GM21529 (cell line): ENCODE data around the gene IGFALS.

Experiments
- ATAC-seq: cut with Tn5 transposase; IDR thresholded peaks from one replicate; pipeline ENCODE4 v1.9.1; 2021; ENCODE audit not compliant: unreplicated experiment

IGFALS gene

DNA sequence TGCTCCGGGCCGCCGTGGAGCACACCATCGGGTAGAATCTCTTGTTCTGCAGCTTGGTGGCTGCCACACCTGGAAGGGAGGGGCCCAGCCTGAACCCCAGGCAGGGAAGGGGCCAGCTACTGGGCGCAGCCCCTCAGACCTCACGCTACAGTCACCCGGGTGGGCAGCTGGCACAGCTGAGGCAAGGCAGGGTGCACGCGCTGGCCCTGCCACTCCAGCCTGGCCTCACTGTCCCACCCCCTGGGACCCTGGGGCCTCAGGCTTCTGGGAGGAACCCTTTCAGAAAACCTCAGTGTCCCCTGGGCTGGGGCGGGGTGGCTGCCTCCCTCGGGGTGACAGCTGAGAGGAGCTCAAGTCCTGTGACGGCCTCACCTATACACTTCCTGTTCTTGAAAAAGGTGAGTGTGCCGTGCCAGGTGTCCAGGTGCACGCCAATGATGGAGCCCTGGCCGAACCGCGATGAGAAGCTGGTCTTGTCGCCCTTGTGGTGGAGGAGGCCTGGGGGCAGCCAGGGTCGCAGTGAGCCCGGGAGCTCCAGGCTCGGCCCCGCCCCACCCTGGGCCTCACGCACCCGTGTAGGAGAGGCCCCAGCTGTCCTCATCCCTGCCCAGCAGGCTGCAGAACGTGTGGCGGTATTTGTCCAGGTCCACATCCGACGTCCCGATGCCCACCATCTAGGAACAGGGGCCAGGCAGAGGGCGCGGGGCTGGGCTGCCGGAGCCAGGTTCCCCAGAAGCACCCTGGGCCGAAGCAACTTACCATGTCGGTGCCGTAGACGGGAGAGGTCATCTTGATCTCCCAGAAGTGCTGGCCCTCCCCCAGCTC is 15.9 kb downstream of the IGFALS start:
- no peak for ATAC-seq

DNA sequence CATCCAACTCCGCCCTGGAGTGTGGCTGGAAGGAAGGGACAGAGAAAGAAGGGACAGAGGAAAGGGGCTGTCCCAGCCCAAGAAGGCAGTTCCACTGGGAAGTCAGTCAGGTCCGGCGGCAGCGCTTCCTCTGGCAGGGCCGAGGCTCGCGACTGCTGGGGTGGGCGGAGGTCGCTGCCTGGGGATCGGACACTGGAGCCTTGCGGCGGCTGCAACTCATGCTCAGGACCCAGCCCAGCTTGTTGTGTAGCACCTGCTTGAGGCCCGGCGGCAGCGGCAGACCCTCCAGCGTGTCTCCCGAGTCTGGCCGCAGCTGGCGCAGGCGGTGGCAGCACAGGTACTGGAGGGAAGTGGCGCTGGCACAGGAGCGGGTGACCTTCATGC is 16.5 kb downstream of the IGFALS start:
- ATAC-seq: no peak

DNA sequence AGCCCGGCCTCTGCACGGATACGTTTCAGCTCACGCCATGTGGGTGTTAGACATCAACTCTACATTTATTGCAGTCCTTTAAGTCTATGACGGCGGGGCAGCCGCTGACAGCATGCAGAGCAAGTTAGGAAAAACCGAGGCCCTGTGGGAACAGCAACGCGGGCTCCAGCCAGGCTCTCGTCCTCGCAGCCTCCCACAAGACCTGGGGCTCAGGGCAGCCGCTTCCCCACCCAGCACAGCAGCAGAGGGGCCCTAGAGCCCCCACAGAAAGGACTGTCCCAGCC is 16.9 kb downstream of the IGFALS start:
- ATAC-seq: no peak

DNA sequence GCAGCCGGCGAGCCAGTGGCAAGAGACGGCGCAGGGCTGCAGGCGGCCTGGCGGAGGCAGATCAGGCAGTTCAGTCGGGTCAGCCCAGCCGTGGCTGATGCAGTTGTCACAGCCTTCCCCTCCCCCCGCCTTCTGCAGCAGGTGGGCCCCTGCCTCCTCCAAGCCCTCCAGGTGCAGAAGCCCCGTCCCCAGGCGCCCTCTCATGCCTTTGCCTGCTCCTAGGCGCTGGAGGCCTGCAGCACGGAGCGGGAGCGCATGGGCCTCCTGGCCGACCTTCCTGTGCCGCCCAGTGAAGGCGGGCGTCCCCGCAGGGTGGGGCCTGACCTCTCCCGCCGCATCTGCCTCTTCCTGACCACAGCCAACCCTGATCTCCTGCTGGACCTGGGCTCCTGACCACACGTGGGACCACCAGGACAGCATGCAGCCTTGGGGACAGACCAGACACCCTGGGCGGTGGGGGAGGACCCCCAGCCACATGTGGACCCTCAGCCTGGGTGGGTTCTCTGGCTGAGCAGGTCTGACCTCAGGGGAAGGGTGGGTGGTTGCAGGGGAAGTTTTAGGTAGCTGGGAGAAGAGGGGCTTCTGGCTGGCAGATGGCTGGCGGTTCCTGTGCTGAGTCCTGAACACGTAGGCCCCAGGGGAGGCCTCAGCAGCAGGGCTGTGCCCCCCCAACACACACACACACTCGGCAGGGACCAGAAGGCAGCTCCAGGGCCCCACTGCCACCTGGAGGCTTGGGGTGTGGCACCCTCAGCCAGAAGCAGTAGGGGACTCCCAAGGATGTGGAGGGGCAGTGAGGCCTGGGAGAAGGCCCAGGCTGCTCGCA is 17.4 kb downstream of the IGFALS start:
- ATAC-seq: no peak

DNA sequence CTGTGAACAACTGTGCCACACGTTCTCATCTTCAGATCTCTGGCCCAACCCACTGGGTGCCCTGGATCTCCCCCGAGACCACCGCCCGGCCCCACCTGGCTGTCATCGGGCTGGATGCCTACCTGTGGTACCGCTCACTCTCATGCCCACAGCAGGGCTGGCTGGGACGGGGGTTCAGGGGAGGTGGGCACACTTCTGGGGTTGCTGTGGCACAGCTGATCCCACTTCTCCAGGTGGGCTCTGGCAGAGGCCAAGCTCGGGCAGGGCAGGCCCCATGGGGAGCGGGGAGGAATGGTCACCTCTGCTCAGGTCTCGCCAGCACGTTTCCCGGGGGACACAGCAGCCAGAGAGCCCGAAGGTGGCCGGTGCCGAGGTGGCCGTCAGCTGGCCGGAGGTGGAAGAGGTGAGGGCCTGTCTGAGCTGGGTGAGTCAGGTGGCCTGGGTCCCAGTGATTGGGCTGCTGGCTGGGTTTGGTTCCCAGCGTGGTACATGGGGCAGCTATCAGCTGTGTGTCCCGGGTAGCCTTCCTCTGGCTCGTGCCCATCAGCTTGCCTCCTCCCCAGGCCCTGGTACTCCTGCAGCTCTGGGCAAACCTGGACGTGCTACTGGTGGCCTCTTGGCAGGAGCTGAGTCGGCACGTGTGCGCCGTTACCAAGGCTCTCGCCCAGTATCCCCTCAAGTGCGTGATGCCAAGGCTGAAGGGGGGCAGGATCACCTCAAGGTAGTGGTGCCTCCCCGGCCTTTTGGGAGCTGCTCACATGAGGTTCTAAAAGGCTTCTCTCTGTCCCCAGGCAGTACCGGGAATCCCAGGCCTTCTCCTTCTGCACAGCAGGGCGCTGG is 18.3 kb downstream of the IGFALS start:
- ATAC-seq: no peak

DNA sequence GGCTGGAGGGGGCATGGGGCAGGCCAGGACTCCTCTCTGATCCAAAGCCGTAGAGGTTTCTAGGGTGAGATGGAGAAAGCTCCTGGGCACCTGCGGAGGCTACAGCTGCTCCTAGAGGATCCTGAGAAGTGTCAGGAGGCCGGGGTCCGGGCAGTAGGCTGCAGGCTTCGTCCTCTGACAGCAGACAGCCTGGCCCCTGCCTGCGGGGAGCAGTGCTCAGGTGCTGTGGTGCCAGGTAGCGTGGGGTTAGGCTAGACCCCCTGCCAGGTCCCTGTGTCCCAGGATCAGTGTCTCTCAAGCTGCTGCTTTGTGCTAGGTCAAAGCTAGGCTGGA is 19.1 kb downstream of the IGFALS start:
- no peak for ATAC-seq

DNA sequence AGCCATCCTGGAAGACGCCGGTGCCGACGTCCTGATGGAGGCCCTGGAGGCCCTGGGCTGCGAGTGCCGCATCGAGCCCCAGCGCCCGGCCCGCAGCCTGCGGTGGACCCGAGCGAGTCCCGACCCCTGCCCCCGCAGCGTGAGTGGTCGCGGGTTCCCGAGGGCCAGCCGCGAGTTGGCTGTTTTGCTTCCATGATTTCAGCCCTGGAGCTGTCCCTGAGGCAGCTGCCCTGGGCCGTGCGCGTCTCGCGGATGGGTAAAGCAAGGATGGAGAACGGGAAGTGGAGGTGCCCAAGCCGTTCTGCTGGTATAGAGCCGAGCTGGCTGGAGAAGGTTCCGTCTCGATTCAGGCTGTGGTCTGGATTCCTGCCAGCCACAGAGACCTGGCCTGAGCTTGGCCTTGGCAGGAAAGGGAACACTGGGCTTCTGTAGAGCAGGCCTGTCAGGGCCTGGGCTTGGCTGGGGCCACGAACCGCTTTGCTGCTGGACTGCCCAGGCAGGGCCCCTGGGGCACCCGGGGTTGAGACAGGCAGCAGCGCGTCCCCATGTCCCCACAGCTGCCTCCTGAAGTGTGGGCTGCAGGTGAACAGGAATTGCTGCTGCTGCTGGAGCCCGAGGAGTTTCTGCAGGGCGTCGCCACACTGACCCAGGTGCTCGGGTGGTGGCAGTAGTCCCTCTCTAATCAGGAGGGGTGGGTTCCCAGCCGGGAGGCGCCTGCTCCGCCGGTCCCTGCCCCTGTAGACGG is 19.6 kb downstream of the IGFALS start:
- no peak for ATAC-seq

DNA sequence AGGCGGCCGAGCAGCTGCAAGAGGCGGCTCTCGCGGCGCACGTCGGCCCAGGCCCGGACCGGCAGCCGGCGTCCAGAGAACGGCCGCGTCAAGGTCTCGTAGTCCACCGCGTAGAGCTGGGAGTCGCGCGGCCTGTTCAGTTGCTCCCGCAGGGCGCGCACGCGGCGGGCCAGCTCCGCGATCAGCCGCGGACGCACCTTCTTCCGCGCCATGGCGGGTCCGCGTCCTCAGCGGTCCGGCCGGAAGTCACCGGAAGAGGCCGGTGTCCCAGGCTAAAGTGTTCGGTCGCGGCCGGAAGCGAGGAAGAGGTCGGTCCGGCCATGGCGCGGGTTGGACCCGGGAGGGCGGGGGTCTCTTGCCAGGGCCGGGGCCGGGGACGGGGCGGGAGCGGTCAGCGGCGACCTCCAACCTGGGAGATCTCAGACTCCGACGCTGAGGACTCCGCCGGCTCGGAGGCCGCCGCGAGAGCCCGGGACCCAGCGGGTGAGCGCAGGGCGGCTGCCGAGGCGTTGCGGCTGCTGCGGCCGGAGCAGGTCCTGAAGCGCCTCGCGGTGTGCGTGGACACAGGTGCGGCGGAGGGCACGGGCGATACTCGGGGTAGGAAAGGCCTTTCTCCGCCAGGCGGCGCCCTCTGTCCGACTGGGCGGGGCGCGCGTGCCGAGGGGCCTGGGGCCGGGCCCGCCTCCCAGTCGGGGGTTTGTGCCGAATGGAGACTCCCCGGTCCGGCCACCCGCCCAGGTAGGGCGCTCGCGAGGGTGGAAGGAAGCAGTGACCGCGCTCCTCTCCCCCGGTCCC is 20.4 kb downstream of the IGFALS start, which contains the start of gene MRPS34:
MRPS34 (minus strand) TSS at position 227 of the 795 bp plus-strand sequence; CDS start at position 212, 15 bp downstream.
- no peak for ATAC-seq

DNA sequence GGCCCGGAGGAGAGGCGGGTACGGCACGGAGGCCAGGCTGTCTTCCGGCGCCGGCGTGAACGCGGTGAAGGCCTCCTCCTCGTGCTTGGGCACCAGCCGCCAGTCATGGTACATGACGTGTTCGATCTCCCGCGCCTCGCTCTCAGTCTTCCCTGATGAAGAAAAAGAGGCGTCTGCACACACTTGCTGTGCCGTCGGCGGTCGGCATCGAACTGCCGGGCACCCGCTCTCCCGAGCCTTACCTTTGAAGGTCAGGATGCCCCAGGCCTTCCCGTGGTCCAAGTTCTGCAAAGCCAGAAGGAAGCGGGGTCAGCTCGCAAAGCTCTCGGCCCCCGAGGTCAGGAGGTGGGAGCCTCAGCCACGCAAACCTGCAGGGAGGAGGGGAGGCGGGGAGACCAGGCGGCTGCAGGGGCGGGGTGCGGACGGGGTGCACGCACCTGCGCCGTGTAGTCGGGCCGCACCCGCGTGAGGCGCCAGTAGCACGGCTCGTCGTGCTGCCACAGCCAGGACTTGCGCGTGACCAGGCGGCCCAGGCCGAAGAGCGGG is 21.1 kb downstream of the IGFALS start, which contains the start of gene EME2:
EME2 (plus strand) TSS at position 449 of the 546 bp plus-strand sequence. CDS start 418 bp downstream, outside the sequence.
- ATAC-seq: no peak

DNA sequence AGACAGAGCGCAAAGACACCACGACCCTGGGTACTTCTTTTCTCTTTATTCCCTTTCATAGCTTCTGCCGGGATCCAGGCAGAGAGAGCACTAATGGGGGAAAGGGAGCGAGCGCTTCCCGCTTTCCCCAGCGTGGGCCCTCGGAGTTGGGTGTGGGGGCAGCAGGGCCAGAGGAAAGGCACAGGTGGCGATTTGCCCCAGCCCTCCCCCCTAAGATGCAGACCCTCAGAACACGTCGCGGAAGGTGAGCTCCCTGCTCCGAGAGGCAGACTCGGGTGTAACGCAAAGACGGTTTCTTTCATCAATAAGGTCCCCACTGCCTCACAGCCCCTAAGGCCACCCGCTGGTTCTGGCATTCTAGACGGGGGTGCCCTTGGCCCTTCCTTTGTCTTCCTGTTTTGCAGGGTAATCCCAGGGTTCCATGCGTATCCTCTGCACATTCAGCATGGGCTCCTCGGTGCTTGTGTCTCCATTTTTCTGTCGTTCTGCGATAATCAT is 21.6 kb downstream of the IGFALS start:
- ATAC-seq: no peak

DNA sequence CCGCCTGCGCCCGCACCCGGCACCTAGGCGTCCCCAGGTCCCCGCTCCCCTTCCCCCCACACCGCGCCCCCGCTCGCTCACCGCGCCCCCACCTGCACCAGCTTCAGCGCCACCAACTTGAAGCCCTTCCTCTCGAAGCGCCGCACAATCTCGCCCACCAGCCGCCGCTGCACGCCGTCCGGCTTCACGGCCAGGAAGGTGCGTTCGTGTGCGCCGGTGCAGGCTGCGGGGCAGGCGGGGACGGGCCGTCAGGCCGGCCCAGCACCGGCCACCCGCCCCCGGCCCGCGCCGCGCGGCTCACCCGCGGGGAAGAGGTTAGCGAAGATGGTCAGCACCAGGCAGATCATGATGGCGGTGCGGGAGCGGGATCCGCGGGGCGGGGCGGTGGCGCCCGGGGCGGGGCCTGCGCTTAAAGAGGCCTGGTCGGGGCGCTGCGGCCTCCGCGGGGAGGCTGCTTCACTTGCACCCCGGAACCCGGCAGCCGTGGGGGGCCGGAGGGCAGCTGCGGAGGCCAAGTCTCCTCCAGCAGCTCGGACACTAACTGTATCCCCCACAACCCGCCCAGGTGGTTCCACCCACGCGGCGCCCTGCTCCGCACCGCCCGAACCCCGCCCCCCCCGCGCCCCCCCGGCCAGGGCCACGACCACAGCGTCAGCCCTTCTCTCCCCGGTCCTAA is 22.2 kb downstream of the IGFALS start, which contains the start of gene NME3:
NME3 (minus strand) TSS at position 356 of the 676 bp plus-strand sequence; CDS start at position 347, 9 bp downstream.
- no peak for ATAC-seq

DNA sequence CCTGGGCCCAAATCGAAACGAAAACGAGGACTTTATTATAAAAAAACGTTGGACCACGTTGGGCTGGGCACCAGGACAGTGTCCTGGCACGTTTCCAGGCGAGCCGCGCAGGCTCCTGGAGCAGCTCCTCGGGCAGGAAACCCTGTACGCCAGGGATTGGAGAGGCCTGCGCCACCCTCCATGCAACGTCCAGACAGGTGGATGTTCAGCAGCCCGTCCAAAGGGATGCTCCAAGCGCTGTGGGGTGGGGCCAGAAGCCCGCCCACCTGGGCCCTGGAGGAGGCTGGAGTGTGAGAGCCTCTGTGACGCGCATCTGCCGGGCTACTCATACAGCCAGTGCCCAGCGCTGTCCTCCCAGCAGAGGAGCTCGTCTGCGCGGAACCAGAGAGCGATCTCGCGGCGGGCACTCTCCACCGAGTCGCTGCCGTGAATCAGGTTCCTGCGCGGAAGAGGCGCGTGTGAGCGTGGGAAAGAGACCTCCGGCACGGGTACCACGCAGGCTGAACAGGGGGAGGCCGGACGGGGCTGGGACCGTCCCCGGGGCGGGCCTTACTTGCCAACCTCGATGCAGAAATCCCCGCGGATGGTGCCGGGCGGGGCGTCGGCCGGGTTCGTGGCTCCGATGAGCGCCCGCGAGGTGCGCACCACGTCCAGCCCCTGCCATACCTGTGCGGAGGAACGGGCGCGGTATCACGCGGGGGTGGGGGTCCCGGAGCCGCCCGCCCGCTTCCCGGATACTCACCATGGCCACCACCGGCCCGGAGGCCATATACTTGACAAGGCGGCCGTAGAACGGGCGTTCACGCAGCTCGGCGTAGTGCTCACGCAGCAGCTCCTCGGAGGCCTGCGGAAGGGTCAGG is 22.9 kb downstream of the IGFALS start:
- no peak for ATAC-seq

DNA sequence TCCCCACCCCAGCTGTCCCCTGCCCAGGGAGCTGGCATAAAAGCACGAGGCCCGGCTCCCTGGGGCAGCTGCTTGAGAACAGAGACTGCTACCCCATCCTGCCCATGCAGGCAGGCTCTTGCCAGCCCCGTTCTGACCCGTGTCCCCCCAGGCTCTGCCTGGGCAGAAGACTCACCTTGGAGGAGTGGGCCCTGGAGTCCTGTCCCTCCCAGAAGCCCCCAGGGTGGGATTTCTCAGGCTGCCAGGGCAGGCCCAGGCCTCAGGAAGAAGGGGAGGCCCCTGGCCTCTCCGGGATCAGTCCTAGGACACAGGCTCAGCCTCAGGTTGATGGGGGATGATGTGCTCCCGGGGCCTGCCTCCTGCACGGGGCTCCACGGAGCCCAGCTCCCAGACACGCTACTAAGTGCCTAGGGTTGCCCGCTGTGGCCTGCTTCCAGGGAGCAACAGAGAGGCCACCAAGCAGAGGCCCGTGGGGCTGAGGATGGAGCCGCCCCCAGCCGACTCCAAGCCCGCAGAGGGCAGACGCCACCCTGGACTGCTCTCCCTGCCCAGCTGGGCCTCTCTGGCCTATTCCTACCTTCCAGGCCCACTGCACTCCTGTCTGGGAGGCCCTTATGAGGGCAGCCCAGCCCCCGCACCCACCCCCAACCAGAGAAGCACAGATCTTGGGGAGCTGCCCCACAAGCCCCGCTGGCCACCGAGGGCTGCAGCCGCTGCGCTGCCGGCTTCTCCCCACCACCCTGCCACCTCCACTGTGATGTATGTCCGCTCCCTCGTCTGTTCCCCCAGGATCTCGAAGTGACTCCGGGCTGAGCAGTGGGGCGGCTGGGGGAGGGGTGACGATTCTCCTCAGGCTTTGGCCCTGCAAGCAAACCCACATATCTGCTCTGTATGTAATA is 23.9 kb downstream of the IGFALS start:
- no peak for ATAC-seq

DNA sequence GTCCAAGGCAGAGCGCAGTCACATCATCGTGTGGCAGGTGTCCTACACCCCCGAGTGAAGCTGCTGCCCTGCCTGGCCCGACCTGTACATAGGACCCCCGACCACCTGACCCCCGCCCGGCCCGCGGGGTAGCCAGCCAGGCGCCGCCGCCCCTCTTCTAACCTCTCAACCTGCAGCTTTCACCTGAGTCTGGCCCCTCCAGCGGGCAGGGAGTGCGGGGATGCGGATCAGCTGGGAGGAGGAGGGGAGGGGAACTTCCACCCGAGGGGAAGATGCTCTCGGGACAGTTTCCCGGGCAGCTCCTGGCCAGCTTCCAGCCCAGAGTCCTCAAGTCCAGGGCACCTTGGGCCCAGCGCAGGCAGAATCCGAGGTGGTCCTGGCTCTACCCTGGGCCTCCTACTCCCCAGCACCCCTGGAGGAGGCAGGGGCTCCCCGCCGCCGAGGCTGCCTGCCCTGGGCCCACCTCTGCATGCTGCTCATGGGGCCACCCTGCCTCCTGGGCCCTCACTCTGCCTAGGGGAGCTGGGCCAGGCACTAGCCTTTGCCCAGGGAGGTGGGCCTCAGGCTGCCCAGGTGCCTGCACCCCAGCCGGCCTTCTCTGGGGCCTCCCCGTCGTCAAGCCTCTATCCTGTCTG is 24.6 kb downstream of the IGFALS start:
- no peak for ATAC-seq

DNA sequence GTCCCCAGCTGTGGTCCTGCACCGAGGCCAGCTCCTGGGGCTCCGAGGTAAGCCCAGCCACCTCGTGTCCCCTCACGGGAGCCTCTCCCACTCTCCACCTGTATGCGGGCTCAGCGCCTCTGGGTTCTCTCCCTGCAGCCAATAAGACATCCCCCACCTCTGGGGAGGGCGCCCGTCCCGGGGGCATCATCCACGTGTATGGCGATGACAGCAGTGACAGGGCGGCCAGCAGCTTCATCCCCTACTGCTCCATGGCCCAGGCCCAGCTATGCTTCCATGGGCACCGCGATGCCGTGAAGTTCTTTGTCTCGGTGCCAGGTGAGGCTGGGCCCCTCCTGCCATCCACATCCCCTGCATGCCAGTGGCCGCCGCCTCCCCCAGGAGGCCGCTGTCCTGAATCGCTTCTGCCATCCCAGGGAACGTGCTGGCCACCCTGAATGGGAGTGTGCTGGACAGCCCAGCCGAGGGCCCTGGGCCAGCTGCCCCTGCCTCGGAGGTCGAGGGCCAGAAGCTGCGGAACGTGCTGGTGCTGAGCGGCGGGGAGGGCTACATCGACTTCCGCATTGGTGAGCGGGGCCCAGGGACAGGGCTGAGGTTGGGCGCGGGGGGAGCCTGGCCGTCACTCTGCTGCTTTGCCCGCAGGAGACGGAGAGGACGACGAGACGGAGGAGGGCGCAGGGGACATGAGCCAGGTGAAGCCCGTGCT is 25.3 kb downstream of the IGFALS start:
- ATAC-seq: no peak
